ENCODE data around the gene DLG1. TPM values are rescaled to one million over a fixed set of nuclear protein-coding genes. Genes with fewer than 3 reads are reported as not detected.
"Not testable (repeated sequence)": the region's sequence is repeated elsewhere in the genome, so short reads cannot be mapped to it uniquely, and the experiment has no call there.

Gene DLG1
- total and polyA plus RNA-seq, 12 donors: 14.1 to 74.6 (median 58.4) TPM

DNA sequence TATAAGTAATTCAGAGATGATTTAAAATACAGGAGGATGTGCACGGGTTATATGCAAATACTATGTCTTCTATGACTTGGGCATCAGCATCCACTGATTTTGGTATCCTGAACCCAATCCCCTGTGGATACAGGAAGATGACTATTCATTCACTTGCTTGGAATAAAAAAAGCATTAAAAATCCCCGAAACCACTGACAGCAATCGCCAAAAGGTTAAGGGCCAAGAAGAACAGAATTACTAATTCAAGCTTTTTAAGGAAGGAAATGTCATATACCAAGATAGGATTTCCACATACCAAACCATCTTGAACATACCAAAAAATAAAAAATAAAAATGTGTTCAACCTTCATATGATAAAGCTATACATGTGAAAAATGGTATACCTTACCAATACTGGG lies 93.7 kb downstream of the DLG1 start:
- Histone ChIP-seq H3K4me1 (replicated peaks in 1 of 2) (peaks cover 24 to 27% of the 10 kb centered on the region in 2 donors), H3K27ac (no peak overlapping the region), H3K36me3 (replicated peaks in 1 of 2) (no peaks in the 10 kb centered on the region), H3K27me3 (no peaks in the 10 kb centered on the region), H3K4me3 (no peak overlapping the region), H3K9me3 (replicated peaks in 1 of 3) (no peaks in the 10 kb centered on the region)
- no peak for DNase-seq
- TF ChIP-seq POLR2A (IDR thresholded peaks at IDR 0.05): no peak
- TF ChIP-seq, protein P1, sequence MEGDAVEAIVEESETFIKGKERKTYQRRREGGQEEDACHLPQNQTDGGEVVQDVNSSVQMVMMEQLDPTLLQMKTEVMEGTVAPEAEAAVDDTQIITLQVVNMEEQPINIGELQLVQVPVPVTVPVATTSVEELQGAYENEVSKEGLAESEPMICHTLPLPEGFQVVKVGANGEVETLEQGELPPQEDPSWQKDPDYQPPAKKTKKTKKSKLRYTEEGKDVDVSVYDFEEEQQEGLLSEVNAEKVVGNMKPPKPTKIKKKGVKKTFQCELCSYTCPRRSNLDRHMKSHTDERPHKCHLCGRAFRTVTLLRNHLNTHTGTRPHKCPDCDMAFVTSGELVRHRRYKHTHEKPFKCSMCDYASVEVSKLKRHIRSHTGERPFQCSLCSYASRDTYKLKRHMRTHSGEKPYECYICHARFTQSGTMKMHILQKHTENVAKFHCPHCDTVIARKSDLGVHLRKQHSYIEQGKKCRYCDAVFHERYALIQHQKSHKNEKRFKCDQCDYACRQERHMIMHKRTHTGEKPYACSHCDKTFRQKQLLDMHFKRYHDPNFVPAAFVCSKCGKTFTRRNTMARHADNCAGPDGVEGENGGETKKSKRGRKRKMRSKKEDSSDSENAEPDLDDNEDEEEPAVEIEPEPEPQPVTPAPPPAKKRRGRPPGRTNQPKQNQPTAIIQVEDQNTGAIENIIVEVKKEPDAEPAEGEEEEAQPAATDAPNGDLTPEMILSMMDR (IDR thresholded peaks at IDR 0.05): no peak
- intact Hi-C loops (cut with DNase I): no loop called here
- WGBS, 4 donors: 57 to 75% (median 73%) methylated on average over 3 of the region's 3 CpGs

DNA sequence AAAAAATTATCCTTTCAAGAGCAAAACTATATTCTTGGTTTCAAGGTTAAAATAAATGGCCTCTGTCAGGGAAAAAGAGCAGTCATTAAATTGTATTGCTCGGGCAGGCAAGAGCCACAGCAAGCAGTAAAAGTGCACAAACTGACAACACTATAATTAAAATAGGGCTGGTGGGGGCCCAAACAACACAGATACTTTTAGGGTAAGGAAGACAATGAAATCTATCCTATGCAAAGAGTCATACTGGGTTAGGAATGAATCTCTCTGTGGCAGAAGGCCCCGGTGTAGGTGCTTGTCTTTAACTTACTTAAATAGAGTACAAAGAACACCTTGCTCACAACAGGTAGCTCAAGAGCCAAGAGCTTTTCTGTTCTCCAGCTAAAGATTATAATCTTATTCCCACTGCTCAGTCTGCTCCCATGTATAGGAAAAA lies 94.7 kb downstream of the DLG1 start:
- Histone ChIP-seq H3K9me3 (replicated peaks in 1 of 3) (no peaks in the 10 kb centered on the region), H3K36me3 (replicated peaks in 1 of 2) (no peaks in the 10 kb centered on the region), H3K4me1 (replicated peaks in 1 of 2) (peaks cover 17 to 27% of the 10 kb centered on the region in 2 donors), H3K27me3 (no peaks in the 10 kb centered on the region), H3K4me3 (no peak overlapping the region), H3K27ac (no peak overlapping the region)
- no peak for DNase-seq
- TF ChIP-seq, protein P1 (IDR thresholded peaks at IDR 0.05): no peak
- TF ChIP-seq POLR2A (IDR thresholded peaks at IDR 0.05): no peak
- intact Hi-C loops (cut with DNase I): no loop called here
- WGBS, 4 donors: 56 to 72% (median 61%) methylated on average over 2 of the region's 2 CpGs

DNA sequence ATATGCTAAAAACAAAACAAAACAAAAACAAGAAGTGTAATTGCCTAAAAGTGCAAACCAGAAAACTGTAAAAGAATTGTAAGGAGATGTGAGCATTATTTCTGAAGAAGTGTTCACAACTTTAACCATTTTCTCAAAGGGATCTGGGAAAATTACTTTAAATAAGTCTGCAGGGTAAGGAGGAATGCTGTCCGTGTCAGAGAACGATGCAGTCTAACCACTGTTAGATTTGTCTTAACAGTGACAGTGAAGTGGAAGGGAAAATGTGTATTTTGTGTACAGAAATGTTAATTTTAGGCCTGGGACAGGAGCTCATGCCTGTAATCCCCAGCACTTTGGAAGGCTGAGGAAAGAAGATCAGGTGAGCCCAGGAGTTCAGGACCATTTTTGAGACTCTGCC lies 95.7 kb downstream of the DLG1 start:
- Histone ChIP-seq H3K36me3 (replicated peaks in 1 of 2) (no peaks in the 10 kb centered on the region), H3K4me1 (replicated peaks in 1 of 2) (peaks cover 17 to 27% of the 10 kb centered on the region in 2 donors), H3K27ac (no peak overlapping the region), H3K9me3 (replicated peaks in 1 of 3) (no peaks in the 10 kb centered on the region), H3K27me3 (no peaks in the 10 kb centered on the region), H3K4me3 (no peak overlapping the region)
- TF ChIP-seq POLR2A (IDR thresholded peaks at IDR 0.05): no peak
- TF ChIP-seq, protein P1 (IDR thresholded peaks at IDR 0.05): no peak
- no peak for DNase-seq
- 65 to 89% (median 81%) methylated on average over 2 of the region's 2 CpGs for WGBS, 4 donors
- intact Hi-C loops (cut with DNase I): no loop called here

DNA sequence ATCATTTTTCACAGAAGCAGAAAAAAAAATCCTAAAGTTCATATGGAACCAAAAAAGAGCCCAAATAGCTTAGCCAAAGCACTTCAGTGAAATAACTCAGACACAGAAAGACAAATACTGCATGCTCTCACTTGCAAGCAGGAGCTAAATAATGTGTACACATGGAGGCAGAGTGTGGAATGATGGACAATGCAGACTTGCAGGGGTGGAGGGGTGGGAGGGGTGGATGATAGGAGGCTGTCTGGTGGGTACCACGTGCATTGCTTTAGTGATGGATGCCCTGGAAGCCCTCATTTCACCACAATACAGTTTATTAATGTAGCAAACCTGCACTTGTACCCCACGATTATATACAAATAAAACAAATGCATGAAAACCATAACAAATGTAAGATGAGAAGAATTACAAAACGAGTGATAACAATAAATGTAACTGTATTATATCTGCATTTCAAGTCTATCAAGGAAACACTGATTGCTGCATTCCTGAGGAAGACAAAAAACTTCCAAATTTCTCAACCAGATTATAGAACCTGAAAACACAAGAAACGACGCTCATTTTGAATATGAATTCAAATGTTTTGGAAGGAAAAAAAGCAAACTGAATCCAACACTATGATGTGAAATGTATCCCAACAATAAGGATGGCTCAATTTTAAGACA lies 96.5 kb downstream of the DLG1 start:
- Histone ChIP-seq H3K27me3 (no peaks in the 10 kb centered on the region), H3K36me3 (replicated peaks in 1 of 2) (no peaks in the 10 kb centered on the region), H3K4me1 (replicated peaks in 1 of 2) (peaks cover 17 to 27% of the 10 kb centered on the region in 2 donors), H3K9me3 (replicated peaks in 1 of 3) (no peaks in the 10 kb centered on the region), H3K4me3 (no peak overlapping the region), H3K27ac (no peak overlapping the region)
- WGBS, 4 donors: 82 to 89% (median 87%) methylated on average over 5 of the region's 5 CpGs
- DNase-seq: no peak
- intact Hi-C loops (cut with DNase I): no loop called here
- TF ChIP-seq POLR2A (IDR thresholded peaks at IDR 0.05): no peak
- TF ChIP-seq, protein P1 (IDR thresholded peaks at IDR 0.05): no peak

DNA sequence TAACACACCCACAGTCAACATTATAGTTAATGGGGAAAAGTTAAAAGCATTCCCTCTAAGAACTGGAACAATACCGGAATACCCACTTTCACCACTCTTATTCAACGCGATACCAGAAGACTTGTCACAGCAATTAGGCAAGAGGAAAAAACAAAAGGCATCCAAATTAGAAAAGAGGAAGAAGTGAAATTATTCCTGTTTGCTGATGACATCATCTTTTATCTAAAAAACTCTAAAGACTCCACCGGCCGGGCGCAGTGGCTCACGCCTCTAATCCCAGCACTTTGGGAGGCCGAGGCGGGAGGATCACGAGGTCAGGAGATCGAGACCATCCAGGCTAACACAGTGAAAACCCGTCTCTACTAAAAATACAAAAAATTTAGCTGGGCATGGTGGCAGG lies 97.6 kb downstream of the DLG1 start:
- H3K27ac ChIP-seq; H3K4me3 ChIP-seq; intact Hi-C loops (cut with DNase I); H3K27me3 ChIP-seq; H3K36me3 ChIP-seq (replicated peaks in 1 of 2); DNase-seq; H3K9me3 ChIP-seq (replicated peaks in 1 of 3): not testable (repeated sequence)
- WGBS, 4 donors: 88 to 97% (median 92%) methylated on average over 12 of the region's 12 CpGs
- H3K4me1 ChIP-seq (replicated peaks in 1 of 2): peaks cover 17 to 27% of the 10 kb centered on the region in 2 donors

All from adrenal gland (tissue), 12 donors.